Thoracic aorta (tissue), 2 donors: Measurements from ENCODE around the gene KCTD21. TPM values are rescaled to one million over a fixed set of nuclear protein-coding genes. Genes with fewer than 3 reads are reported as not detected.

Source experiments
- ATAC-seq: fragments of 150-250 bp; one replicate; pipeline ENCODE4 v1.8.0; 2017; ENCODE audit warnings: low read depth; ENCODE audit not compliant: insufficient number of reproducible peaks, low FRiP score
- DNase-seq: peaks from one replicate; pipeline ENCODE4 v3.0.0-alpha.2; 2020; ENCODE audit warnings: low spot score
- H3K27ac ChIP-seq, 2 donors: fragments of 200-600 bp; sonication (generic); 1 replicate in 1 of 2; 2 replicates in 1 of 2; pipeline ENCODE4 v1.5.1; 2016; ENCODE audit warnings: mild to moderate bottlenecking in 2 of 2, moderate library complexity in 2 of 2
- H3K27me3 ChIP-seq: fragments of 200-600 bp; sonication (generic); replicated peaks from 2 replicates; pipeline ENCODE4 v1.6.0; 2016; ENCODE audit warnings: mild to moderate bottlenecking; ENCODE audit not compliant: insufficient read depth
- H3K36me3 ChIP-seq: fragments of 200-600 bp; sonication (generic); one replicate; pipeline ENCODE4 v1.5.1; 2016
- H3K4me1 ChIP-seq, 2 donors: fragments of 200-600 bp; sonication (generic); 1 replicate in 1 of 2; 2 replicates in 1 of 2; pipeline versions ENCODE4 v1.5.1 to v1.6.0; 2016; ENCODE audit warnings: low read depth in 2 of 2, mild to moderate bottlenecking in 1 of 2; ENCODE audit not compliant: control insufficient read depth in 1 of 2
- H3K4me3 ChIP-seq: fragments of 200-600 bp; sonication (generic); 2 replicates; pipeline ENCODE4 v1.5.1; 2016; ENCODE audit warnings: mild to moderate bottlenecking
- H3K9me3 ChIP-seq: fragments of 200-600 bp; sonication (generic); 2 replicates; pipeline ENCODE4 v1.5.1; 2016
- CTCF ChIP-seq: fragments of 200-600 bp; sonication (generic); IDR thresholded peaks from one replicate; pipeline ENCODE4 v1.5.1; 2019; ENCODE audit warnings: antibody characterized with exemption
- total RNA-seq, 2 donors: library from RNA; depleted of rRNA; stranded (reverse); fragments of >200 nt; gene quantifications; one replicate each; pipeline versions ENCODE4 v1.1.0 to v1.2.3, GENCODE V29; 2016

The KCTD21 gene
- total RNA-seq, 2 donors from 2014 or later: 9.1 to 13.7 TPM

GRCh38 chr11:78212586-78213371 is 24.4 kb upstream of the KCTD21 start:
- Histone ChIP-seq H3K4me3 (no peak overlapping the region), H3K9me3 (no peaks in the 10 kb centered on the region), H3K36me3 (peaks cover 24% of the 10 kb centered on the region), H3K27ac (peak overlapping the region; percentile 5 to 21), H3K27me3 (no peaks in the 10 kb centered on the region), H3K4me1 (peaks cover 13 to 25% of the 10 kb centered on the region in 2 donors)
- TF ChIP-seq CTCF: no peak
- ATAC-seq (peak; percentile 20), DNase-seq (no peak)

GRCh38 chr11:78211565-78211964 is 23.1 kb upstream of the KCTD21 start:
- H3K9me3 ChIP-seq: no peaks in the 10 kb centered on the region
- H3K4me1 ChIP-seq: peaks cover 13 to 25% of the 10 kb centered on the region in 2 donors
- no peak overlapping the region for H3K4me3 ChIP-seq
- ATAC-seq (no peak), DNase-seq (no peak)
- TF ChIP-seq CTCF: no peak
- H3K27ac ChIP-seq: no peak overlapping the region
- H3K27me3 ChIP-seq: no peaks in the 10 kb centered on the region
- peaks cover 28% of the 10 kb centered on the region for H3K36me3 ChIP-seq

- ATAC-seq (no peak), DNase-seq (no peak)
- H3K27me3 ChIP-seq: no peaks in the 10 kb centered on the region
- no peak overlapping the region for H3K27ac ChIP-seq
- no peak overlapping the region for H3K4me3 ChIP-seq
- no peak for TF ChIP-seq CTCF
- H3K4me1 ChIP-seq: peaks cover 13 to 24% of the 10 kb centered on the region in 2 donors
- peaks cover 34% of the 10 kb centered on the region for H3K36me3 ChIP-seq
- H3K9me3 ChIP-seq: no peaks in the 10 kb centered on the region
These were observed 21.7 kb upstream of the KCTD21 start for GRCh38 chr11:78210000-78210608.

- Histone ChIP-seq H3K4me1 (peaks cover 13 to 18% of the 10 kb centered on the region in 2 donors), H3K4me3 (no peak overlapping the region), H3K36me3 (peaks cover 34% of the 10 kb centered on the region), H3K27me3 (no peaks in the 10 kb centered on the region), H3K27ac (no peak overlapping the region), H3K9me3 (no peaks in the 10 kb centered on the region)
- DNase-seq: no peak
- no peak for TF ChIP-seq CTCF
- ATAC-seq: no peak
These were observed 21.1 kb upstream of the KCTD21 start for GRCh38 chr11:78209478-78209877.

- ATAC-seq (no peak), DNase-seq (no peak)
- Histone ChIP-seq H3K4me1 (peaks cover 12 to 13% of the 10 kb centered on the region in 2 donors), H3K27me3 (no peaks in the 10 kb centered on the region), H3K4me3 (no peak overlapping the region), H3K27ac (no peak overlapping the region), H3K9me3 (no peaks in the 10 kb centered on the region), H3K36me3 (peaks cover 34% of the 10 kb centered on the region)
- no peak for TF ChIP-seq CTCF
These were observed 20.1 kb upstream of the KCTD21 start for GRCh38 chr11:78208257-78209165.
